ENCODE results near the gene ZNF70. TPM values are rescaled to one million over a fixed set of nuclear protein-coding genes. Genes with fewer than 3 reads are reported as not detected.

Gene ZNF70
- total and polyA plus RNA-seq, 2 of the 13 experiments (the other 11 are each of a cell fraction or from before 2014, with no cell fraction given): 0.62 to 3.6 TPM

- TF ChIP-seq, protein P1, sequence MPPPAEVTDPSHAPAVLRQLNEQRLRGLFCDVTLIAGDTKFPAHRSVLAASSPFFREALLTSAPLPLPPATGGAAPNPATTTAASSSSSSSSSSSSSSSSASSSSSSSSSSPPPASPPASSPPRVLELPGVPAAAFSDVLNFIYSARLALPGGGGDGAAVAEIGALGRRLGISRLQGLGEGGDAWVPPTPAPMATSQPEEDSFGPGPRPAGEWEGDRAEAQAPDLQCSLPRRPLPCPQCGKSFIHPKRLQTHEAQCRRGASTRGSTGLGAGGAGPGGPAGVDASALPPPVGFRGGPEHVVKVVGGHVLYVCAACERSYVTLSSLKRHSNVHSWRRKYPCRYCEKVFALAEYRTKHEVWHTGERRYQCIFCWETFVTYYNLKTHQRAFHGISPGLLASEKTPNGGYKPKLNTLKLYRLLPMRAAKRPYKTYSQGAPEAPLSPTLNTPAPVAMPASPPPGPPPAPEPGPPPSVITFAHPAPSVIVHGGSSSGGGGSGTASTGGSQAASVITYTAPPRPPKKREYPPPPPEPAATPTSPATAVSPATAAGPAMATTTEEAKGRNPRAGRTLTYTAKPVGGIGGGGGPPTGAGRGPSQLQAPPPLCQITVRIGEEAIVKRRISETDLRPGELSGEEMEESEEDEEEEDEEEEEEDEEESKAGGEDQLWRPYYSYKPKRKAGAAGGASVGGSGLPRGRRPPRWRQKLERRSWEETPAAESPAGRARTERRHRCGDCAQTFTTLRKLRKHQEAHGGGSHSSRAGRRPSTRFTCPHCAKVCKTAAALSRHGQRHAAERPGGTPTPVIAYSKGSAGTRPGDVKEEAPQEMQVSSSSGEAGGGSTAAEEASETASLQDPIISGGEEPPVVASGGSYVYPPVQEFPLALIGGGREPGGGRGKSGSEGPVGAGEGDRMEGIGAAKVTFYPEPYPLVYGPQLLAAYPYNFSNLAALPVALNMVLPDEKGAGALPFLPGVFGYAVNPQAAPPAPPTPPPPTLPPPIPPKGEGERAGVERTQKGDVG (CRISPR knock-in tag; IDR thresholded peaks at IDR 0.05; ENCODE audit: borderline replicate concordance): no peak
- TF ChIP-seq ZFYVE20 (CRISPR knock-in tag; IDR thresholded peaks at IDR 0.05; ENCODE audit: borderline replicate concordance, low read depth) (no peak), RARA (CRISPR knock-in tag; IDR thresholded peaks at IDR 0.05) (0 out of 2 replicates have a peak, but pooled peaks have one; percentile 37), ATF7 (IDR thresholded peaks at IDR 0.05) (no peak), ATF7 (CRISPR knock-in tag; IDR thresholded peaks at IDR 0.05) (no peak), RFXANK (CRISPR knock-in tag; IDR thresholded peaks at IDR 0.05) (no peak), PCBP1 (IDR thresholded peaks at IDR 0.05; ENCODE audit: borderline replicate concordance, low read depth, low read length) (no peak), PBX3 (CRISPR knock-in tag; IDR thresholded peaks at IDR 0.05; ENCODE audit: borderline replicate concordance) (no peak), ZNF629 (CRISPR knock-in tag; conservative IDR thresholded peaks at IDR 0.05) (no peak), ZKSCAN8 (CRISPR knock-in tag; IDR thresholded peaks at IDR 0.05; ENCODE audit: borderline replicate concordance) (no peak), CBX2 (IDR thresholded peaks at IDR 0.05; ENCODE audit: low read depth, low read length) (no peak), CBX2 (CRISPR knock-in tag; IDR thresholded peaks at IDR 0.05; ENCODE audit: low read depth) (no peak), SALL1 (CRISPR knock-in tag; IDR thresholded peaks at IDR 0.05) (0 out of 2 replicates have a peak, but pooled peaks have one; percentile 29), ZNF839 (CRISPR knock-in tag; IDR thresholded peaks at IDR 0.05; ENCODE audit: borderline replicate concordance) (no peak), HNRNPUL1 (IDR thresholded peaks at IDR 0.05; ENCODE audit: low read depth, low read length) (no peak)
Observed at GRCh38 chr22:23778577-23778900, 27.6 kb upstream of the ZNF70 start (continued).
